Measurements from ENCODE around the gene FGG.
A peak's percentile ranks its signal among the peaks of the same experiment; 100 is the strongest.

FGG gene

GRCh38 chr4:154612472-154613414 is at the start of gene FGG:
FGG (minus strand) TSS chr4:154612656; CDS start chr4:154612609, 47 bp downstream.
- DNase-seq (ENCODE audit: low read depth) = no peak

- no peak for DNase-seq (ENCODE audit: low read depth)
Measured at GRCh38 chr4:154660052-154660451, 47.6 kb upstream of the FGG start.

DNA sequence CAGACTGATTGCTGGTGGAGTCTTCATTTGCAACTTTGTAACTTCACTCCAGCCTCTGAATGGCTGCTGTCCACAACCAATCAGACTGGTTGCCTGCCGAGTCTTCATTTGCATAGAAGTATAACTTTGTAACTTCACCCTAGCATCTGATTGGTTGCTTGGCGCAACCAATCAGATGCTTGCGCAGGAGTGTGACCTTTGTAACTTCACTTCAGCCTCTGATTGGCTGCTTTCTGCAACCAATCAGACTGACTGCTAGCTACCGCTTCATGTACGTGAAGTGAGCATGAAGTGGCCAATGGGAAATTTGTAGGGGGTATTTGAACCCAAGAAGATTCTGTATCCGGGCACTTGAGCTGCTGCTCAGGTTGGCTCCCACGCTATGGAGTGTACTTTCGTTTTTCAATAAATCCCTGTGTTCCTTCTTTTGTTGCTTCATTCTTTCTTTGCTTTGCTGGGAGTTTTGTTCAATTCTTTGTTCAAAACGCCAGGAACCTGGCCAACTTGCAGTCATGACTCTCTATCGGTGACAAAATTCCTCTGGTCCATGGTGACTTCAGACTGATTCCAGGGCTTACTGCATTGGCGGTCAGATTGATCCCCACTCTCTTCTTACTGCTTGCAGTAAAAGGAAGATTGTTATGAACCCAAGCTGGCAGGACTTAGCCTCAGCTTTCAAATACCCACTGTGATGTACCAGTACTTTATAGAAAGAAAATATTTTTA is 46.4 kb upstream of the FGG start:
- no peak for DNase-seq (ENCODE audit: low read depth)

- no peak for DNase-seq (ENCODE audit: low read depth)
Measured at GRCh38 chr4:154643493-154643892, 31.0 kb upstream of the FGG start.

- DNase-seq (ENCODE audit: low read depth) = no peak
Measured at GRCh38 chr4:154642373-154643009, 30.0 kb upstream of the FGG start.

GRCh38 chr4:154640999-154641398 is 28.5 kb upstream of the FGG start:
- no peak for DNase-seq (ENCODE audit: low read depth)

DNA sequence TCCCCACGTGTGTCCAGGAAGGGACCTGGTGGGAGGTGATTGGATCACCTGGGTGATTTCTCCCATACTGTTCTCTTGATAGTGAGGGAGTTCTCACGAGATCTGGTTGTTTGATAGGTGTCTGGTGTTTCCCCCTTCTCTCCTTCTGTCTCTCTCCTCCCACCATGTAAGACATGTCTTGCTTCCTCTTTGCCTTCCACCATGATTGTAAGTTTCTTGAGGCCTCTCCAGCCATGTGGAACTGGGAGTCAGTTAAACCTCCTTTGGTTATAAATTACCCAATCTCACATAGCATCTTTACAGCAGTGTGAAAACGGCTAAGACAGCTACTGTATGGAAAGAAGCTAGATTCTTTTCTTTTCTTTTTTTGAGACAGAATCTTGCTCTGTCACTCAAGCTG is 21.6 kb upstream of the FGG start:
- no peak for DNase-seq (ENCODE audit: low read depth)

DNA sequence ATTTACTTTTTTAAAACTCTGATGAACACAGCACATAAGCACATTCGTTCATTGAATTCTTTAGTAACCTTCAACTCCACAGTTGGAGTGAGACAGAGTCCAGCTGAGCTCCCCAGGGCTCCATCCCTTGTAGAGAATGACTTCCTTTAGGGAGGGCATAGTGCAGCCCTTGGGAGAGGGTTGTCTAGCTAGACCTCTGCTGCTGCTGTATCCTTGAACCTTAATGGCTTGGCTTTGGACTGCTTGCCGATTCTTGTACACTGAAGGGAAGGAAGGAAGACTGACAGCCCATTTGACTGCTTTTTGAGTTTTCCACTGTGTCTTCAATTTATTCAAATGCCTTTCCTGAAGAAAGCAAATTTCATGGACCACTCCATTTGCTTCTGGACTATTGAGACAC is 19.4 kb upstream of the FGG start:
- no peak for DNase-seq (ENCODE audit: low read depth)

DNA sequence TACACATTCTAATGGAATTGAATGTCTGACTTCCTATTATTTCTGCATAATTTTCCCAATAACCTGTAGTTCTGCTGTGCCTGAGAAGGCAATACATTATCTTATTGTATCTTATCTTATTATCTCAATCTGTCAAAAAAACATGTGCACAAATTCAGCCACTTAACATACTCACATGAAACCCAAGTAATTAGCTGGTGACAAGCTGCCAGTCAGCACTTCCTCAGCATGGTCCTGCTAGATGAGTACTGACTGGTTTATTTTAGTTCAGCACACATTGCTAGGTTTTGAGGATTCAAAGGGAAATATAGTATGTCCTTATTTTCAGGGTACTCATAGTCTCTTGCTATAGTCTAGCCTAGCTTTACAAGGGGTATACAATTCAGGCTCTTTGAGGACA is 17.9 kb upstream of the FGG start:
- no peak for DNase-seq (ENCODE audit: low read depth)

DNA sequence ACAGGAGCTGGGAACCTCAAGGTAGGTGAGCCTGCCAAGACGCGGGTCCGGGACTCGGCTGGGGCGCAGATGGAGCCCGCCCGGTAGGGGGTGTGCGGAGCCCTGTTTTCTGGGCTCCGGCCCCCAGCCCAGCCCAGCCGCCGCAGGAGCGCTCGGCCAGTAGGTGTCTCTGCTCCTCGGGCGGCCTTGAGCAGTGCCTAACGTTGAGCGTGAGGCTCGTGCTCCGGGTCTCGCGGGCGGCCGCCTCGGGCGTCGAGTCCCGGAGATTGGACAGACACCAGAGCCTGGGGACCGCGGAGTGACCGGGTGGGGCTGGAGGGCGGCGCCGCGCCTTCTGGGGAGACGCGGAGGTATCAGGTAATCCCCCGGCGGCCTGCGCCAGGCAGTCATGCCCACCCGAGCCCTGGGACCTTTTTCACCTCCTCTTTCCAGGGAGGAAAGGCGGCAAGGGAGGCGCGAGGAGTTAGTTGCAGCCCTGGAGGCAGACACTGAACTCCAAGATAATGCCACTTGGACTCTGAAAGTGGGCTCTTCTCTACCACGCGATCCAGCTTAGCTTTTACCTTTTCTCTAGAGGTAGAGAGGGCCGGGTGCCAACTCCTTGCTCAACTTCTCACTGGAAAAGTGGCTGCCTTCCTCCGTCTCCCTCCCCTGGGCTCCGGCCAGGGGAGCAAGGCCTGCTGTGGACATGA is 14.5 kb upstream of the FGG start:
- no peak for DNase-seq (ENCODE audit: low read depth)

- DNase-seq (ENCODE audit: low read depth) = no peak
Measured at GRCh38 chr4:154625971-154626370, 13.5 kb upstream of the FGG start.

GRCh38 chr4:154623995-154624394 is 11.5 kb upstream of the FGG start:
- DNase-seq (ENCODE audit: low read depth) = no peak

DNA sequence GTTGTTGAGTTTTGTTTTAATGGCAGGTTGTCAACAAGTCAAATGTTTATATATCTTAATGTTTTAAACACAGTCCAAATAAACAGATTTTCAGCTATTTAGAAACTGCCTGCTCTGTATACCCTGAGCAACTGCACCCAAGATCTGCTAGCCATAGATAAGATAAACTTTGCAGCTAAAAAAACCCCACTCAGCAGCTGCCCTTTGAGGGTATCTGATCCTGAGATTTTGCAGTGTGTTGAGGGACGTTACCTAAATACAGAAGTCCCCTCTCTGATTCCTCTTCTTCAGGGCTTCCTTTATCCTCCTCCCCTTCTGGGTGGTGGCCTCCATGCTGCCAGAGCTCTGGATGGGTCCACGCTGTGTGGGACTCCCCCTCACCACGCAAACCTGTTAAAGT is 11.0 kb upstream of the FGG start:
- no peak for DNase-seq (ENCODE audit: low read depth)

DNA sequence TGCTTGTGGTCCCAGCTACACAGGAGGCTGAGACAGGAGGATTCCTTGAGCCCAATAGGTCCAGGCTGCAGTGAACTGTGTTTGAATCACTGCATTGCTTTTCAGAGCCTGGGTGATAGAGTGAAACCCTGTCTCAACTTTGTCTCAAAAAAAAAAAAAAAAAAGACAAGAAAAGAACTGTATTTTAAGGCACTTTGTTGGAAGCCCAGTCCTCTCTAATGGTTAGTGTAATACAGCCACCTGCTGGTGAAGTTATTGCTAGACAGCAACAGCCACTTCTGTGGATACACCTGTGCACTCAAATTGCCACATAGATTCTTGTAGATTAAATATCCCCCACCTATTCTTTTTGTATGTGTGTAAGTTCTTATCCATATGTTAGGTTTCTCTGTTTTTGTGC is 10.1 kb upstream of the FGG start:
- no peak for DNase-seq (ENCODE audit: low read depth)

- no peak for DNase-seq (ENCODE audit: low read depth)
Measured at GRCh38 chr4:154620111-154620510, 7.7 kb upstream of the FGG start.

DNA sequence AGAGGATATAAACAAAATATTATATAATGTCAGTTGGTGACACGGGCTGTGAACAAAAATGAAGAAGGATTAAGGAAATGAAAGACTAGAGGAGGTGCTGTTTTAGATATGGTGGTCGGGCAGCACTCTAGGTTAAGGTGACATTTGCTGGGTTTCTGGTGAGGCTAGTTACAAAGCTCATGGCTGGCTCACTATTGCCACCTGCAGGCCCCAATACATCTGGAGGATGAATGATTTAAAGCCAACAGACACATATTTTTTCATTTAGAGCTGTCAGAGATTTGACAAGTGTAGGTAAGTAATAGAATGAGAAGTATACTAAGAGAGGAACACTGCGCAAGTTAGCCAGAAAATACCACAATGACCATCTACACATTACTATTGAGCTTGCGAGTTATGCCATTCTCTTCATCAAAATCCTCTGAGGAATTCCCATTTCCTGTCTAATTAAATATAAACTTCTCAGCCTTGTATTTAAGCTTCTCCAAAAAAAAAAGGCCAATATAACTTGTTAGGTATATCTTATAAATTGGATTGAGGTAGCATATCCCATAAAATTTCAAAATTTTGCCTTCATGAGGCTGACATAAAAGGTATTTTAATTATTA is 6.4 kb upstream of the FGG start:
- peak; percentile 11 for DNase-seq (ENCODE audit: low read depth)

DNA sequence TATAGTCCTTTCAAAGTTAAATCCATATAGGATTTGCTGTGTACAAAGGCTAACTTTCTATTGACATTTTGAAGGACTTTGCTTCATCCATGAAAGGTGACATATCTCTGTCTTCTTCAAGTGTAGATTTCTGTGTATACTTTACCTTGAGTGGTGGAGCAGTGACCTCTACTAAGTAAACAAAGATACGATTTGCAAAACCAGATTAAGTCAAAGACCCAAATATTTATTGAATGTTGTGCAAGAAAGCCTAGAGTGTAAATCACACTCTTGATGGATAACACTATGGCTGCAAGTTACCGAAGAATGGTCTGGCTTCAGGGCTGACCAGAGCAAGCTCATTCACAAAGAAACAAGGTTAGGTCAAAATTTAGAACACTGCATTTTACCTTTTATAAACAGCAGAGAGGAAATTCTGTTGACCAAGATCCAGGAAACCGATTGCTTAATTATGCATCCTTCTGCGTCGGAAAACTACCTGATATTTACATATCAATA is 5.4 kb upstream of the FGG start:
- DNase-seq (ENCODE audit: low read depth) = no peak

DNA sequence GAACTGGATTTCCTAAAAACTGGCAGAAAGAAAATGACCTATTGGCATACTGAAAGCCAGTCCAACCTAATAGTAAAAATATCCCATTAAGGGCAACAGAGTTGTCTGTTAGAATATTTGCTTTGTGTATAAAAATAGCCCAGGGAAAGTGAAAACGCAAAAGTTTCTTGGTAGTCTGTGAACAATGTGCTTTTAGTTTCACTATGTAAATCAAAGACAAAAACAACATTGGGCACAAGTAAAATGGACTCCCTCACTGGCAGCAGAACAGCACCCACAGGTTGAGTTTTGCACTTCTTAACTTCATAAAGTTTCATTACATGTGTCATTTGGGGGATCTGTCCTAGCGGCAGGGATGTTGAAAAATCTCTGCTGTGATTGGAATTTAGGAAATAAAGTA is 4.3 kb upstream of the FGG start:
- DNase-seq (ENCODE audit: low read depth) = no peak

DNA sequence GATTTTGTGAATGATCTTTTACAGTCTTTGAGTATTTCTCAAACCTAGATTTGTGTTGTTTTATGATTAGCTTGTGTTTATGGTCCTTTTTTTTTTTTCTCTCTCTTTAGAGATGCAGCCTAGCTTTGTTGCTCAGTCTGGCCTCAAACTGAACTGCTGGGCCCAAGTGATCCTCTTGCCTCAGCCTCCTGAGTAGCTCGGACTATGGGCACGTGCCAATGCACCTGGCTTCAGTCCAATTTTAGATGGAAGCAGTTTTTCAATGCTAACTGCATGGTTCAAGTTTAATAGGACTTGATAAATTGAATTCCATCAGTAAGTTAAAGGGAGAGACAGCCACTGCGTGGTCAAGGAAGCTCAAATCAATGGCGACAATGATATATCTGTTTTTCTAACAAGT is 3.8 kb upstream of the FGG start:
- DNase-seq (ENCODE audit: low read depth) = no peak

- DNase-seq (ENCODE audit: low read depth) = no peak
Measured at GRCh38 chr4:154615211-154615610, 2.8 kb upstream of the FGG start.

DNA sequence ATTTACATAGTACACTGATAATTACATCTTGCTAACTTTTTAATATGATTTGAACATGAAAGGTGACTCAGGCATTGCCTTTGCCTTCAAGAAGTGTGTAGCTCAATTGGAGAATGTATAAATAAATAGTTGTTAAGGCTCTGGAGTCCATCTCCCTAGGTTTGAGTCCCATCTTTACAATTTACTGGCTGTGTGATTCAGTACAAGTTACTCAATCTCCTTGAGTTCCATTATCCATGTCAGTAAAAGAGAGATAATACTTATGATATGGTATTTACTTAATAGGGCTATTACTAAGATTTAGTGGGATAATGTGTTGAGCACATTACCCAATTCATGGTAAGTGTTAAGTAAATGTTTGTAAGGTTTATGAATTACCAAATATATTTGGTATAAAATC is 1.9 kb upstream of the FGG start:
- no peak for DNase-seq (ENCODE audit: low read depth)

- no peak for DNase-seq (ENCODE audit: low read depth)
Measured at GRCh38 chr4:154611833-154612232, 623 bp downstream of the FGG start.
